Fibroblast of skin of right biceps (primary cell): Measurements from ENCODE around the gene ADGRG3.

Experiments
- DNase-seq: peaks from one replicate; pipeline ENCODE4 v3.0.0-alpha.2; 2013

The ADGRG3 gene

DNA sequence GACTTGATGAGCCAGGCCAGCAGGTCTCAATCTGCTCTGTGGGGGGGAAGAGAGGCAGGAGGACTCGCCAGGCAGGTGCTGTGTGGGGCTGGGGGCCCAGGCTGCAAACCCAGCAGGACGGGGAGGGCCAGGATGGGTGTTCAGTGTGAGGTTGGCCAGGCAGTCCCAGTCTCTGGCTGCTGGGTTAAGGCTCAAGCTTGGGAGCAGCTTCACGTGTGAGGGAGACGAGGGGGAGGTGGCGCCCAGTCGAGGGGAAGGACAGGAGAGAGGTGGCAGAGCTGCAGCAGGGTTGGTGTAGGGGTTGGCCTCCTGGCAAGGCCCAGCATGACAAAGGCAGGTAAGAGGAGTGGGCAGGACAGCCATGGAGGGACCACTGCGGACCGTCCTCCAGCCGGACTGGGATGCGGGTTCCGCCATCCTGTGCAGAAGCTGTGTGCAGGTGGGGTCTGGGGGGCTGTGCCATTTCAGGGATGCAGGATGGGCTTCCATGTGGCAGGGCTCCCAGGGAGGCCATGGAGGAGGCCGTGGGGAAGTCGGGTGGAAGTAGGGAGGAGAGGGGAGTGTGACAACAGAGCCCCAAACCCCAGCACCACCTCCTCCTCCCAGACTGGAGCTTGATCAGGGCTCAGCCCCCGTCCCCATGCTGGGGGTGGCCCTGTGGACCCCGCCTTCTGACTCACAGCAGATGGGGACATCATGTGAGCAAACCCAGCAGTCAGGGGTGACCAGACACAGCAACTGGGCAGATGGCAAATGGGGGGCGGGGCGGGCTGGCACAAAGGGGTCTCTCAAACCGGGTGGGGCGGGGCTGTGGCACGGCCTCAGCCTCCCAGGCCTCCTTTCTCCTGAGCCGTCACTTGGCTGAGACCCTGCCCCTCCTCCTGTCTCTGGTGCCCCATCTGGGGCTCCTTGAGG, 36.9 kb upstream of the ADGRG3 start:
- no peak for DNase-seq

DNA sequence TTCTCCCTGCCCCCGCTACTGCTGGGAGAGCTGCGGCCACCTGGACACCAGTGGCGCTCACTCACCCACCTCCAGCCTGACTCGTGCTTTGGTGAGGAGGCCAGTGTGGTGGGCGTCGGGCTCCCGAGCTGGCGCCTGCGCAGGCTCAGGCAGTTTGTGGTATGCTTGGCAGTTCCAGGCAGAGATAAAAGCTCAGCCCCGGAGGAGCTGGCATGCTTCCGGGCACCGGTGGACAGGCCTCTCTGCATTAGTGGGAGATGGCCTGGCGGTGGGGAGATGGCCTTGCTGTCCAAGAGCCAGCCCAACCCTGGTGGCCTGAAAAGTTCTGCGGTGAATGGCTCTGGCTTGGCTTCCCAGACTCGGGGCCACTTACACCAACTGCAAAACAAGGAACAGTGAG, 35.5 kb upstream of the ADGRG3 start:
- DNase-seq, result no peak

DNA sequence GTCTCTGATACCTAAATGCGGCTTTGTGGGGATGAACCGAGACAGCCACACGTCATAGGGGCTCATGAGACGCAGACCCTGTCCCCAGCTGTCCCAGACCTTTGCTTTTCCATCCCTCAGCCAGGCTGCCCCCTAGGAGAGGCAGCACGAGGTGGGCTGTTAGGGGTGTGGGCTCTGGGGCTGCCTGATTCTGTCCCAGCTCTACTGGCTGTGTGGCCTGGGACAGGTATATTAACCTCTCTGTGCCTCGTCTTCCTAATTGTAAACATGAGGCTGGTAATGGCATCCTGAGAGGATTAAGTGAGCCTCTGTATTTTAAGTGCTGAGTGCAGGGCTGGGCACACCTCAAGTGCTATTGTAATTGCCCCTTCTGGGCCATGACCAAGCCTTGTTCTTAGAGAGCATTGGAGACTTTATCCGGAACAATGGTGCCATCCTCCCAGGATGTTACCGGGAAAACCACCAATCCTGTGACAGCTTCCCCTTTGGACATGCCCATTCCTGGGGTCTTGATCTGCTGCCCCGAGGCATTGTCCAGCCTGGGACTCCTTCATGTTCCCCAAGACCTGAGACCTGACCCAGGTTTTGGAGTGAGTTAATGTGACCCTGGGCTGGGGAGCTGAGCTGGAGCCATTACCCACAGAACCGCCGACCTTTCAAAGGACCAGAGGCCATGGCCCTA, 34.6 kb upstream of the ADGRG3 start:
- no peak for DNase-seq

DNA sequence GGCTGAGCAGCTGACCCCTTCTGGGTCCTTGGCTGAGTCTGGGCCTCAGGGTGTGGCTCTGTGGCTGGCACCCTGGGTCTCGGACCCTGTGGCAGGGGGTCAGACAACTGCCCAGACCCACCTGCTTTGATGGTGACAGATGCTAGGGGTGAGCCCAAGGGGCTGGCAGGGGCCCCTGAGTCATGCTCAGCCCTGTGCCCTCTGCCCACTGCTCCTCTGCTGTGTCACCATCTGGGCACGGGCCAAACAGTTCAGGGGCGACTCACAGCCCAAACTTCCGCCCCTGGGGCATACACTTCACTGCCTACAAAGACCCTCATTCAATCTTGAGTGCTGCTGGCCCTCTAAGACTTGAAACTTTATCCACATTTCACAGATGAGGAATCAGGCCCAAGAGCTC, 33.9 kb upstream of the ADGRG3 start:
- peak; percentile 73 for DNase-seq

DNA sequence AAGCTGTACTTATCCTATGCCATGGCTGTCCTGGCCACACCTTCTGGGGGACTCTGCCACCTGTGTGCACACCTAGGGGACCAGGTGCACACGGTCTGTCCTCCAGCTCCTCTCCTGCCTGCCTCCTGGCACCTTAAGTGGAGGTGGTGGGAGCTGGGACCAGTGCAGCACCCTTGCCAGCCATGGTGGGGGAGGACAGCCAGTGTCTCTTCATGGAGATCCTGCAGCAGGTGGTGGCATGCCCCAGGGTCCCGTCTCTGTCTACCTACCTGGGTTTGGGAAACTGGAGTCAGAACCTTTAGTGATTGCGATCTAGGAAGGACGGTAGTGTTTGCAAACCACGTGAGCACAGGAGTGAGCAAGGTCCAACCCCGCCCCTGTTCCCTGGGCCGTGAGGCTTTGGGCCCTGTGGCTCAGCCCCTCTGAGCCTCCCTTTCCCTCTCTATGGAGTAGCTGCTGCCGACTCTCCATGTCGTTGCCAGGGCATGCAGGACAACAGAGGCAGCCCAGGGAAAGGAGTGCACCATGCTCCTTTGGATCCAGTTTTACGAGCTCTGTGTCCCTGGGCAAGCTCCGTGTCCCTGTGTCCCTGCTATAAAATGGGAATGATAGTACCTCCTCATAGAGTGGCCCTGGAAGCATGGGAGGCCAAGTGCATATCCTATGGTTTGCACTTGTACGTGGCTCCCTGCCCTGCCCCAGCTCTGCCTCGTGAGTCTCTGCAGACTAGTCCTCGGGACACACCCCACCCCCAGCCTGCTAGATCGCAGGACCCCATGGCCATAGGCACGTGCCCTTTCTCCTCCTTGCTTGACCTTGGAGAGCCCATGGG, 32.6 kb upstream of the ADGRG3 start:
- DNase-seq, result no peak

DNA sequence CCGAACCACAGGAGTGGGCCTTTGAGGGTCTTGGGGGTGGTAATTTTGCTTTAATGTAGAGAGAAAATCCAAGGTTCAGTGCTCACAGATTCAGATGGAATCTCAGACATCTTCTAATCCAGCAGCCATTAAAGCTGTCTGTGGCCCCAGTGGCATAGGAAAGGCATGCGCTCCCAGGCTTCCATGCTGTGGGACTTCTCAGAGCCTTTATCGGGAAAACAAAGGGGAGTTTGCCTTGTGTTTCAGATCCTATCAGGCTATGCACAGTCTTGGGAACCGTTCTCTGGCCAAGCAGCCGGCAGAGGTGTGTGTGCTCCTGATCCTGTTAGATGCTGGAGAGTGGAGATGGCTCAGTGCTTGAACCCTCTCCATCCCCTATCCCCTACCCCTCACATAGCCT, 31.9 kb upstream of the ADGRG3 start:
- no peak for DNase-seq

DNA sequence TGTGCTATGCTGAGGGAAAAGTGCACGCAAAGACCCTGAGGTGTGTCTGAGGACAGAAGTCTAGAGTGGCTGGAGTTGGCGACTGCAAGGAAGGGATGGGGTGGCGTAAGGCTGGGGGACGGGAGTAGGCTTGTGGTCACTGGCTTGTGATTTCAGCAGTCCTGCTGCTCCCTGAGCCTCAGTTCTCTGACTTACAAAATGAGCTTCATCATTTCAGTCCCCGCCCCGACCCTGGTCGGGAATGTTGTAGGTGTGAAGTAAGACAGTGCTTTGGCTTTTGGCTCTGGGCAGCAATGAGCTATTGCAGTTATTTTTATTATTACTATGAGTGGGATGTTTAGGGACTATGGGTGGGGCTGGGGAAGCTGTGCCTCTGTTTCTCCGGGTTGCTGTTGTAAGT, 31.1 kb upstream of the ADGRG3 start:
- no peak for DNase-seq

DNA sequence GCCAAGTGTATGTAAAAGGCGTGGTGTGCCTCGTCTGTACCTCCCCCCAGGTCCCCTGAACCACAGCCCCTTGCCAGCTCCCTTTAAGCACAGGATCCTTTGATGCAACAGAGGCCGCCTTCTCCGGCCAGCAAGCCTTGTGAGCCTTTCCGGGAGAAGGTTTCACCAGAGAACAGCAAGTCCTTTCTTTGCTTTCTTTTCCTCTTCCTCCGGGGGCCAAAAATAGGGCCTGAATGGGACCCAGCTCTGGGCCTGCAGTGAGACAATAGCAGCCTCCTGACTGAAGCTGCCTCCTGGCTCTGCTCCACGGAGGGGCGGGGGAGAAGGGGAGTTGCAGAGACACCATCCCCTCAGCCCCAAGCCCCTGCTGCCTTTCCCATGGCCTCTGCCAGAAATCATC, 30.7 kb upstream of the ADGRG3 start:
- DNase-seq, result no peak

DNA sequence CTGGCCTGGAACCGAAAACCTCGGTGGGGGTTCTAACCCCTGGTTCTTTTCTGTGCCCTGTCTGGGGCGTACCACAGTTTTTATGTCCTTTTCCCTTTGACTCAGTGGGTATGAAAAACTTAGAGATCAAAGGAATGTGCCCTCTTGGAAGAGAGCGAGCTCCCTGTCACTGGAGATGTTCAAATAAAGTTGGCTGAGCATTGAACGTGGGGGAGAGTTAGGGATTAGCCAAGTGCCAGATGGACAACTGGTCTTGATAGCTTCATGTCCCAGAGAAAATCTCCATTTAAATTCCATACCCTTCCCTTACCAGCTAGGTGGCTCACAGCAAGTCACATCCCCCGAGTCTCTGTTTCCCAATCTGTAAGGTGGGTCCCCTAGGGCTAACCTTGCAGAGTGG, 30.1 kb upstream of the ADGRG3 start:
- no peak for DNase-seq

DNA sequence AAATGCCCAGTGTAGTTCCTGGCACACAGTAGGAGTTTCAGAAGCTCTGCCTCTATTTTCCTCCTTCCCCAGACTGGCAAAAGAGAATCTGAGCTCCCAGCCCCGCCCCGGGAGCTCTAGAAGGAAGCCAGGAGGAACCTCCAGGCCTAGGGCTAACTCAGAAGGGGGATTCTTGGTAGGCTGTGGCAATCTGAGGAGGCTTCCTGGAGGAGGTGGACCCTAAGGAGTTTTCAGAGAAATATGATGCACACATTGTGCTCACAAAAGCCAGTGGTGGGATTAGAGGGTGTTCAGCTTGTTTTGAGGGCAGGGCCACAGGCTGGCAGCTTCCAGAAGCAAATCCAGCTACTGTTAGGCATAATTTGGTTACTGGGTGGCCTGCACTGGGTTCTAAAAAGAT, 29.7 kb upstream of the ADGRG3 start:
- no peak for DNase-seq

DNA sequence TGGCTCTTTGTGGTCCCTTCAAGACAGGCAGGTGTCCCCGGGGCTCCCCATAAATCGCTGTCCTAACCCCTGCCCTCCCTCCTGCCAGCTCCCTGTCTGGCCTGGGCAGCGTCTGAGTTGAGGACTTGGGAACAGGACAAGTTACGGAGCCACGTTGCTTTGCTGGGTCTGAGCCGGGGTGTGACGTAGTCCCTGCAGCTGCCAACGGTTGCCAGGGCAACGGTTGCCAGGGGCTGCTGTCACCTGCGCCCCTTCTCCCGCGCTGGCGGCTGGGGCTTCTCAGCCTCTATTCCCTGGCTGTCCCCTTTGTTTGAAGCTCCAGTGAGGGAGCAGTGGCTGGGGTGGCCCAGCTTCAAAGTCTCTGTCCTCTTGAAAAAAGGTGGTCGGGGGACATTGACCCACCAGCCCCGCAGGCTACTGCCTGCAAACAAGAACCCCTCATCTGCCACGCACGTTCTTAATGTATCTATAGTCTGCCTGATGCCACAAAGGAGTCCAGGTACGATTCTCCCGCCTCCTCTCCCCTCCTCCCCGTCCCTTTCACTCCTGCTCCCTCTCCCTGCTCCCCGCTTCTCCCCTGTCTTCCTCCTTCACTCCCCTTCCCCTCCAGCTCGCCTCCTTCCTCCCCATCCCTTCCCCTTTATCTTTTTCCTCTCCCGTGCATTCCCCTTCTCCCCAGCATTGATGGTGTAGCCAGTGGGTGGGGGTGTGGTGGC, 28.8 kb upstream of the ADGRG3 start:
- peak; percentile 19 for DNase-seq

DNA sequence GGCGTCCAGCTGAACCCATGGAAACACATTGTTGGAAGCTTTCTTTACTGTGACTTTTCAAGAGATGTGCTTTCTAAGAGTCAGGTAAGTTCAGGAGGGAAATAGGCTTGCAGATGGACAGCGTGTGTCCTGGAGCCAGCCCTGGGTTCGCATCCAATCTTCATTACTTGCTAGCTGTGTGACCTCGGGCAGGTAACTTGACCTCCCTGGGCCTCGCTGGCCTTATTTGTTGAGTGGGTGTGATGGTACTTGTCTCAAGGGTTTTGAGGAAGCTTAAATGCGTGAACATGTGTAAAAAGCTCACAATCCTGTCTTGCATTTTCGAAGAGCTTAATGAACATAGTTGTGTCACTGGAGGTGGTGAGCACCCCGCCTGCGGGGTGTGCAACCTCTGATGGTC, 27.9 kb upstream of the ADGRG3 start:
- DNase-seq, result no peak

DNA sequence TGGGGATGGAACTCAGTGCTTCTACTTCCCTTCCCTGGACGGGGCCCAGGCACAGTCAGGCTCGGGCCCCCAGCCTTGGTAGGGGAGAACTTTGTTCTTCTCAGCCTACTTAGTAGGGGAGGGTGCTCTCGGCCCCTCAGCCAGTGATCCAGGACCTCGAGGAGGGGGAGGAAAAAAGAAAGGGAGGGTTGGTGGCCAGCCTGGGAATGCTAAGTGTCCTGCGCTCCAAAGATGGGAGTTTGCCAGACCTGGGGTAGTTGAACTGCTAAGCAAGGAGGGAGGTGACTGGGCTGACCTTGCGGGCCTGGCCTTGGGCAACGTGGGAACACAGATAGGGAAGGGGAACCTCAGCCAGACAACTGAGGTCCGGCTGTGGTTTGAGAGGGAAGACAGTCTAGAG, 27.5 kb upstream of the ADGRG3 start:
- no peak for DNase-seq

DNA sequence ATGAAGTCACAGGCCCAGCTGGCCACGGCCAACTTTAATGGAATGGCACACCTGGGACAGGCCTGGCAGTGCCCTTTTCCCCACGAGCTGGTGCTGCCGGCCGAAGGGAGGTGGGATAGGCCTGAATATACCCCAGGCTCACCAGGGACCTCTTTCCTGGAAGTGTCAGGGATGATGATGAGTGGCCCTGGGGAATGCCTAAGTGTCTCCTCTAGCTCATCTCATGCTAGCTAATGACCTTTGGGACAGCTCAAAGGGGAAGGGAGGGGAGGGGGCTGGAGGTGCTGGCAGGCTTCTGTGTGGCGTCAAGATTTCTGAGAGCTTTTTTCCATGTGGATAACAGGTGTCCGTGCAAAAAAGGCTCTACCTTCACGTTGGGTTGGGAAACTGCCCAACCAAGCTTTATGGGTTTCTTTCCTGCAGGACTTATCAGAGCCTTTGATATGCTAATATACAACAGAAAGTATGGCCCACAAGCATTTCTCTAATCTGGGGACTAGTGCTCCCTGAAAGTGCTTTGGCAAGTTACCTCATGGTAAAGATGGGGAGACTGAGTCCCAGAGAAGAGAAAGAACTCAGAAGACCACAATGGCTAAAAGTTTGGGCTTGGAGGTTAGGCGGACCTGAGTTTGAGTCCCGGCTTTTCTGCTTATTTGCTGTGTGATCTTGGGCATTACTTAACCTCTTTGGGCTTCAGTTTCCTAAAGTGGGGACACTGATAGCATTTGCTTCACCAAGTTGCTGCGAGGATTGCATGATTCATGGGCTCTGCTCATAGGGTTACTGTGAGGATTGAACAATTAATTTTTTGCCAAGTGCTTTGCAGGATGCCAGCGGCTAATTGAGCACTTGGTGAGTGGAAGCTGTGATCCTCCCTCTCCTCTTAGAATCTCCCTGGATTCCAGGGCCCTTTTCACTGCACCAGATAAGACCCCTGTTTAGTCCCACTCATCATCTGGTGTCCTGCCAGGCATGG, 25.7 kb upstream of the ADGRG3 start:
- no peak for DNase-seq

DNA sequence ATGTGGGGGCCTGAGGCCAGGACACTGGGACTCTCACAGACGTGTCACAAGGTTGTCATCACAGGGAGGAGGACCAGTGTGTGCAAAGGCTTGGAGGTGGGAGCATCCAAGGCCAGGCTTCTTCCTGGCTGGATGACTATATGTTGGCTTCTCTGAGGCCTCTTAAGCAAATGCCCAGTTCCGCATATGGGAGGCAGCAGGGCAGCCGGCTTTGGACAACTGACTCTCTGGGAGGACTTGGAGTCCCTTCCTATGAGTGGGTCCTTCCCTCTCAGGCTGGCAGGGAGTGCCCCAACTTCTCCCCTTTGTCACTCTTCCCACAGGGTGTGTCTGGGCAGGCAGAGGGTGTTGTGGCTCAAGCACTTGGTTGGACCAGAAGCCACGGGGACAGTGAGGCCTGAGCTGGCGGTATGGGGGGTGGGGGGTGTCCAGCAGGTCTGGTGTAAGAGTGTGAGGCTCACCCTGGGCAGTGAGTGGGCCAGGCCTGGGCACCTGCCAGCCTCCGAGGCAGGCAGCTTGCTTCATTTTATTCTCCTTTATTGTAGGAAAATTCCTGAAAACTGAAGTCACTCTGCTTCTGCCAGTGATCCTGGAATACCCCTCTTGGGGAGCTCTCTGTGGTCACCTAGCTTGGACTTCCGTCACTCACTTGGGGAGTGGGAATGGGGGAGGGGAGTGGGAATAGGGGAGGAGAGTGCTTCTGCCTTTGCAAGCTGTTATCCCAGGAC, 24.8 kb upstream of the ADGRG3 start:
- peak; percentile 55 for DNase-seq

DNA sequence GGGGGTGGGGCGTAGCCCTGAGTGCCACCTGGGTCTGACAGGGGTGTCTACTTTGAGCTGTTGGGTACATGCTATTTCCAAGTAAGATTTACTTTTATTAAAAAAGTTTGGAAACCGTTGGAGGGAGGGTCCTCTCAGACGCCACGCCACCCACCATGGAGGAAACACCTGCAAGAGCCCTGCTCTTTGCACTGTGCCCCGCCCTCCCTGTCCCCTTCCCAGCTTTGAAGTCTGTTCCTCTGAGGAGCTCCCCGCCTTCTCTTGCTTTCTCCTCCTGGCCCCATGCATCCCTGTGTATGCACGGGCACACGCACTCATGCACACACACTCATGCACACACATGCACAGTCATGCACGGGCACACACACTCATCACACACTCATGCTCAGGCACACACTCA, 24.2 kb upstream of the ADGRG3 start:
- DNase-seq, result no peak

DNA sequence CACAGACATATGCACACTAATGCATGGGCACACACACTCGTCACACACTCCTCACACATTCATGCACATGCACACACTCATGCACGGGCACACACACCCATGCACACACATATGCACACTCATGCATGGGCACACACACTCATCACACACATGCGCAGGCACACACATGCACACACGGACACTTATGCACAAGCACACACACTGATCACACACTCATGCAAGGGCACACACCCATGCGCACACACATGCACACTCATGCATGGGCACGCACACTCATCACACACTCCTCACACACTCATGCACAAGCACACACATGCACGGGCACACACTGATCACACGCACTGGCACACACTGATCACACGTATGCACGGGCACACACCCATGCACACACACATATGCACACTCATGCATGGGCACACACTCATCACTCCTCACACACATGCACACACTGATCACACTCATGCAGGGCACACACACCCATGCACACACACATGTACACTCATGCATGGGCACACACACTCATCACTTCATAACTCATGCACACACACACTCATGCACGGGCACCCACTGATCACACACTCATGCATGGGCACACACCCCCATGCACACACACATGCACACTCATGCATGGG, 23.6 kb upstream of the ADGRG3 start:
- no peak for DNase-seq

DNA sequence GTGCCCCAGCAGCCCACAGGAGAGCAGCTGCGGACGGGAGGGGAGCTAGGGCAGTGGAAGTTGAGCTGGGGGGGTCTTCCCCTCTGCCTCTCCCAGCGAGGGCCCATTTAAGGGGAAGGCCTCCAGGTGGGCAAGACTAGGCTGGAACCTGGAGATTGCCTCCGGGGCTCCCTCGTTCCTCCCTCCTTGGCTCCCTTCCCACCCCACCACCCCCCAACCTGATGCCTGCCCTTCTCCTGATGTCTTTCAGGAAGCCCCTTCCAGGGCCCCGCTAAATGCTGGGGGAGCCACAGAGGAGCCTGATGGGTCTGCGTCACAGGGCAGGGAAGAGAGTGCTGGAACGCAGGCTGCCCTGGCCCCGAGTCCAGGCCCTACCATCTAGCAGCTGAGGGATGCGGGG, 22.9 kb upstream of the ADGRG3 start:
- no peak for DNase-seq

DNA sequence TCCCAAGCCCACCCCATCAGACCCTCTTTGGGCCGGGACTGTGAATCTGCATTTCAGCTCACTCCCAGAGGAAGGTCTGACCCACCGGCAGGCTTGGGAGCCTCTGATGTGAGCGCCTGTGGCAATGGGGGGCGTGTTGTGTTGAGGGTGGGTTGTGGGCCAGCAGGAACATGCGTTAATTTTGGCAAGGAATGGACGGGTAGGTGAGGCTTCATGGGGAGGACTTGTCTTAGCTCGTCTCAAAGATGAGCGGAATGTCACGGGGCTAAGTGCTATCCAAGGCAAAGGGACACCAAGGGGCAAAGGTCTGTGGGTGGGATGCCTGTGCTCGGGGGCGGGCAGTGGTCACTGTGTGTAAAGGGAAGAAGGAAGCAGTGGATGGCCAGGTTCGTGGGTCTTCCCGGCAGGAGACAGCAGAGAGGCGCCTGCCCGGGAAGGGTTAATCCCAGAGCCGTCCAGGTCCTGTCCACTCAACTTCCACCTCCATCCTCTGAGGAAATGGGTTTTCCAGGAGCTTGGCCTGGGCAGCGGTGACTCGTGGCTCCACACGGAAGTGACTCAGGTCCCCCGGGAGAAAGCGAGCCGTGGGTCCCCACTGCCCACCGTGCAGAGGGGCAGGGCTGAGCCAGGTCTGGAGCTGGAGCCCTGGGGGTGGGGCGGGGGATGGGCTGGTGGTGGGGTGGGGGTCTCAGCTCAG, 22.3 kb upstream of the ADGRG3 start:
- peak; percentile 58 for DNase-seq
